Kidney capillary endothelial cell (primary cell): Measurements from ENCODE around the gene CHTOP.
A peak's percentile ranks its signal among the peaks of the same experiment; 100 is the strongest.
"Not testable (repeated sequence)": the region's sequence is repeated elsewhere in the genome, so short reads cannot be mapped to it uniquely, and the experiment has no call there.

ENCODE experiments used
- DNase-seq: peaks from one replicate; pipeline ENCODE4 v3.0.0-alpha.2; 2018; ENCODE audit warnings: low spot score

The CHTOP gene, protein sequence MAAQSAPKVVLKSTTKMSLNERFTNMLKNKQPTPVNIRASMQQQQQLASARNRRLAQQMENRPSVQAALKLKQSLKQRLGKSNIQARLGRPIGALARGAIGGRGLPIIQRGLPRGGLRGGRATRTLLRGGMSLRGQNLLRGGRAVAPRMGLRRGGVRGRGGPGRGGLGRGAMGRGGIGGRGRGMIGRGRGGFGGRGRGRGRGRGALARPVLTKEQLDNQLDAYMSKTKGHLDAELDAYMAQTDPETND

GRCh38 chr1:153633754-153634665 lies at the start of gene CHTOP:
CHTOP (plus strand) TSS chr1:153634066; CDS start chr1:153636589, 2,523 bp downstream.
- peak; percentile 98 for DNase-seq

- DNase-seq = no peak
Observed at GRCh38 chr1:153585006-153585405, 48.9 kb upstream of the CHTOP start.

- no peak for DNase-seq
Observed at GRCh38 chr1:153586347-153586746, 47.5 kb upstream of the CHTOP start.

DNA sequence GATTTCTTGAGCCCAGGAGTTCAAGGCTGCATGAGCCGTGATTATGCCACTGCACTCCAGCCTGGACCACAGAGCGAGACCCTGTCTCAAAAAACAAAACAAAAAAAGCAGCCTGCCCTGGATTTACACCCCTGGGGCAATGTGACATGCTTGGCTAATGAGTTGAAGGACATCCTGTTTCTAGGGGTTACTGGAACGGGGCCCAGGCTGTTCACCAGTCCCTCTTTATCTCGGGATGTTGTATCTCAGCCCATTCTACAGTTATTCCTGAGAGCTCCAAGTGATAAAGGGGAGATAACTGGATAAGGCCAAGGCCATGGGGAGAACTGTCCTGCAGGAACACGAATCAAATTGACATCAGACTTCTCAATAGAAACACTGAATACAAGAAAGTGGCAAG lies 46.6 kb upstream of the CHTOP start:
- no peak for DNase-seq

DNA sequence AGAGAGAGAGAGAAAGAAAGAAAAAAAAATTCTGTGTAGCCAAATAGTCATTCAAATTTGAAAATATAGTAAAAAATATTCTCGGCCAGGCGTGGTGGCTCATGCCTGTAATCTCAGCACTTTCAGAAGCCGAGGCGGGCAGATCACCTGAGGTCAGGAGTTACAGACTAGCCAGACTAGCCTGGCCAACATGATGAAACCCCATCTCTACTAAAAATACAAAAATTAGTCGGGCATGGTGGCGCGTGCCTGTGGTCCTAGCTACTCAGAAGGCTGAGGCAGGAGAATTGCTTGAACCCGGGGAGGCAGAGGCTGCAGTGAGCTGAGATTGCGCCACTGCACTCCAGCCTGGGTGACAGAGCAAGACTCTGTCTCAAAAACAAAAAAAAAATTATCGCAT lies 45.8 kb upstream of the CHTOP start:
- not testable (repeated sequence) for DNase-seq

GRCh38 chr1:153588482-153588881 lies 45.4 kb upstream of the CHTOP start:
- DNase-seq = no peak

- no peak for DNase-seq
Observed at GRCh38 chr1:153592748-153593147, 41.1 kb upstream of the CHTOP start.

- peak; percentile 51 for DNase-seq
Observed at GRCh38 chr1:153597206-153597605, 36.7 kb upstream of the CHTOP start.

GRCh38 chr1:153598309-153599172 lies 35.3 kb upstream of the CHTOP start:
- DNase-seq = peak; percentile 88

GRCh38 chr1:153599847-153600246 lies 34.0 kb upstream of the CHTOP start:
- DNase-seq = no peak

DNA sequence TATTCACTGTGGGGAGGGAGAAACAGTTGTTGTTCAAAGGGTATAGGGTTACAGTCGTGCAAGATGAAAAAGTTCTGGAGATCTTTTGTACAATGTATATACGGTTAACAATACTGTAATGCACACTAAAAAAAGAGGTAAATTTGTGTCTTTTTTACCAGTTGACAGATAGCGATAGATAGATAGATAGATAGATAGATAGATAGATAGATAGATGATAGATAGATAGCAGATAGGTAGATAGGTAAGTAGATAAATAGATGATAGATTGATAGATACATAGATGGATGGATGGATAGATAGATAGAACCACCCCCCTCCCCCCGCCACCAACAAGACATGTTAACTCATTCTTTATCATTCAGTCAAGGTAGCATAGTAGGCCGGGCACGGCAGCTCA lies 31.1 kb upstream of the CHTOP start:
- no peak for DNase-seq

- no peak for DNase-seq
Observed at GRCh38 chr1:153606194-153606593, 27.7 kb upstream of the CHTOP start.

GRCh38 chr1:153607381-153607780 lies 26.5 kb upstream of the CHTOP start:
- no peak for DNase-seq

DNA sequence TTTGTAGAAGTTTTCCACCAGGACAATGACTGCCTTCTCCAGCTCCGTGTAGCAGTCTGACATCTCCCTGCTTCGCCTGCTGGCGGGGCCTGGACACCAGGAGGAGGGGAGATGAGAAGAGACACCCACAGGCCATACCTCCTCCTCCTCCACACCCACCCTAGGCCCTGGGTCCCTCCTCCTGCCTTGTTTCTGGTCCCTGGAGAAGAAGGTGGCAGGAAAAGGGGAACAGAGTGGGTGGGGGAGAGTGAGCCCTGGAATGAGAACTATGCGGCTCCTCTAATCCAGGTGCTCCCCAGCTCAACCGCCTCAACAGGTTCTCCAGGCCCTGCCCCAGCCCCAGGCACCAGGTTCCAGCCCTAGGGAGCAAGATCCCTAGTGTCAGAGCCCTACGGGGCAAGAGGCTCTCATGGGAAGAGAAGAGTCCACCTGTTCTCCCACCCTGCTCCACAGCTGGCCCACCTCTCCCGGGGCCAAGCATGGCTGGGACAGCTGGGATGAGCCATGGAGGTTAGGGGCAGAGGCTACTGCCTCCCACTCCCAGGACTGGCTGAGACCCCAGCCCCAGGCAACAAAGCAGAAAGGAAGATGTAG lies 25.7 kb upstream of the CHTOP start:
- peak; percentile 40 for DNase-seq

DNA sequence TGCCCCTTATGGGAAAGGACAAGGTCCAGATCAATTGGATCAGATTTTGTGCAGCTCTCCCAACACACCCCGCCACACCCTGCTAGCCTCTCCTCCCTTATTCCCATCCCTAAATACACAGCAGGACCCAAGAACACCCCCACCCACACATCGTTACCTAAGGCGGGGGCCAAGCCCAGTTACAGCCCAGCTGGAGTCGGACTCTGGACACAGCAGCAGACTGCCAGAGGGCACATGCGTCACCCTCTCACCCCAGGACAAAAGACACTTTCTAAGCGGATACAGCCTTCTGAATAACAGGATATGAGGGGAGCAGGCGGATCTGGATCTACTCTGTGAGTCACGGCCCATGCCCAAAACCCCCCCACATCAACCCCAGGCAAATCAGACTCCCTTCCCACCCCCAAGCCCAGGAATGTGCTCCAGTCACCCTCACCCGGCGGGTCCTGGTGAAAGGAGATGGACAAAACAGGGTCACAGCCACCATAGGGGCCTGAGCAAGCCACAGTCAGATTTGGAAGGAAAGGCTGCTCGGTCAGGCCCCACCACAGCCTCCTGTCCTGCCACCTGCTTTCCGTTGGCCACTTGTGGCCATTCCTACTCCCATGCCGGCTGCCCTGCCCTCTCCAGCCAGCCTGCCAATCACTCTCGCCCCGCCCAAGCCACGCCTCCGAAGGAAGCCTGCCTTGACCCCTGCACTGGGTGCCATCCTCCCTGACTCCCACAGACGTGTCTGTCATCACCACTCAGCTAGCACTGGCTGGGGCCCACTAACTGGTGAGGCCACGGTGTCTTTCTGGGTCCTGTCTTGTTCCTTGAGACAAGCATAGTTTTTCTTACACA lies 24.9 kb upstream of the CHTOP start:
- DNase-seq = peak; percentile 98

DNA sequence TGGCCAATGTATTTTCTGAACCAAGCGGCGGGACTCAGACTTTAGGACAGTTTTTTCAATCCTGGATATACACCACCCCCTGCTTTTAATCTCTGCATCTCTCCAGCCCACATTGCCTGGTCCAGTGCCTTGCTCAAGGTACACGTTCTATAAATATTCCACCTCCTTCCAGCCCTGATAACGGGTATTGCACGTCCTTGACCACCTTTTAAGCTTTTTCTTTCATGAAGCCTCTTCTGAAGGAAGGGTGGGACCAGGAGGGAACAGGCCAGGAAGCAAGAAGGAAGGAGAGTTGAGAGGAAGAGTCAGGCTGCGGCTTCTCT lies 24.3 kb upstream of the CHTOP start:
- DNase-seq = no peak

- DNase-seq = peak; percentile 51
Observed at GRCh38 chr1:153610334-153610733, 23.5 kb upstream of the CHTOP start.

GRCh38 chr1:153610811-153611301 lies 23.0 kb upstream of the CHTOP start:
- DNase-seq = no peak

DNA sequence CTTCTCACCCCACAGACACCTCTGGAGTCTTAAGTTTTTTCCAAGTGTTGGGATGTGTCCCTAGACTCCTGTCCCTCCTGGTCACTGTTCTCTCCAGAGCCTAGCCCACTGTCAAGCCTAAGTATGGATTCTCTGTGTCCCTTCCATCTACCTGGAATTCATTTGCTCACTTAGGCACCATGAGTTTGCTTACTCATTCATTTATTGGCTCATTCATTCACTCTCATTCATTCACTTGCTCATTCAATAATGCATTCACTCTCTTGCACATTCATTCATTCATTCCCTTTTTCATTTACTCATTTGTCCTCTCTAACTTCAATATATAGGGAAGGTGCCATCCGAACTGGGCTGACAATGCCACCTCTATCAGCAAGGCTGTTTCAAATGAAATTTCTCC lies 22.5 kb upstream of the CHTOP start:
- DNase-seq = no peak

DNA sequence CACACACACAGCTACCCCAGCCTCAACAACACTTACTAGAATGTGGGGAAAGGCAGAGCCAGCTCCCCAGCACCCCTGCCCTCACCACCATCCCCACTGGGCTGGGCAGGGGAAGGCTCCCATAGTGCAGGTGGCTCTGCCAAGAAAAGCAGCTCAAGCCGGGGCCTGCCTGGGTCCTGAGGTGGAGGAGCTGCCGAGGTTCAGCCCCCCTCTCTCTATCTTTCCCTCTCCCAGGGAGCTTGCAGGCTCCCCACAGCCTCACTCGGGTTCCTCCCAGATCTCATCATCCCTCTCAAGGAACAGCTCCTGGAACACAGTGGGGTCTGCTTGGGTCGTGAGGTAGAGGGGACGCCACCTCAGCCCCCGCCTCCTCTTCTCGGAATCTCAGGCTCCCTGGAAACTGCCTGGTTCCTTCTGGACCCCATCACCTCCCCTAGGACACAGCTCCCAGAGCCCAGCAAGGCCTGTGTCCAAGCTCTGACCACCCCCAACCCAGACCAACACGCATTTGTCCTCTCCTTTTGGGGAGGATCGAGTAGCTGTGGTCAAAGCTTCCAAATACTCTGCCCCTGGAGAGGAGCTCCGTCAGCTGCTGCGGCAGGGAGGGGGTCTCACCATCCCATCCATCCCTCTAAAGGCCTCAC lies 21.6 kb upstream of the CHTOP start:
- DNase-seq = no peak
